ENCODE data around the gene KCNA3. TPM values are rescaled to one million over a fixed set of nuclear protein-coding genes. Genes with fewer than 3 reads are reported as not detected.

The KCNA3 gene
- total and polyA plus RNA-seq, 7 donors: 0.71 to 4.3 (median 1.3) TPM; not detected in 3

DNA sequence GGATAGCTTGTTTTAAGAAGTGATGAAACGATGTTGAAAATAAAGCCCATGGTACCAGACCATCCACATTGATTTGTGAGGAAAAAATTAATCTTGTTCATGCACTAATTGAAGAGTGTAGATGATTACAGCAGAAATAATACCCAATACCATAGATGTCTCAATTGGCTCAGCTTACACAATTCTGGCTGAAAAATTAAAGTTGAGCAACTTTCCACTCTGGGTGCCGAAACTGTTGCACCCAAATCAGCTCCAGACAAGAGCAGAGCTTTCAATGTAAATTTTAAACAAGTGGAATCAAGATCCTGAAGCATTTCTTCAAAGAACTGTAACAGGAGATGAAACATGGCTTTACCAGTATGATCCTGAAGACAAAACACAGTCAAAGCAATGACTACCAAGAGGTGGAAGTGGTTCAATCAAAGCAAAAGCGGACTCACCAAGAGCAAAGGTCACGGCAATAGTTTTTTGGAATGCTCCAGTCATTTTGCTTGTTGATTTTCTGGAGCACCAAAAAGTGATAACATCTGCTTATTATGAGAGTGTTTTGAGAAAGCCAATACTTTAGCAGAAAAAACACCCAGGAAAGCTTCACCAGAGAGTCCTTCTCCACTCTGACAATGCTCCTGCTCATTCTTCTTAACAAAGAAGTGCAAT lies 16.1 kb upstream of the KCNA3 start:
- 84 to 93% methylated on average over 4 of the region's 4 CpGs for WGBS, 2 donors
- peaks cover 0 to 9% (median 4%) of the 10 kb centered on the region in 3 donors for H3K27me3 ChIP-seq
- H3K9me3 ChIP-seq: no peaks in the 10 kb centered on the region
- no peak overlapping the region for H3K4me3 ChIP-seq
- no peak for TF ChIP-seq POLR2AphosphoS5 (IDR thresholded peaks at IDR 0.05)
- TF ChIP-seq, protein P1, sequence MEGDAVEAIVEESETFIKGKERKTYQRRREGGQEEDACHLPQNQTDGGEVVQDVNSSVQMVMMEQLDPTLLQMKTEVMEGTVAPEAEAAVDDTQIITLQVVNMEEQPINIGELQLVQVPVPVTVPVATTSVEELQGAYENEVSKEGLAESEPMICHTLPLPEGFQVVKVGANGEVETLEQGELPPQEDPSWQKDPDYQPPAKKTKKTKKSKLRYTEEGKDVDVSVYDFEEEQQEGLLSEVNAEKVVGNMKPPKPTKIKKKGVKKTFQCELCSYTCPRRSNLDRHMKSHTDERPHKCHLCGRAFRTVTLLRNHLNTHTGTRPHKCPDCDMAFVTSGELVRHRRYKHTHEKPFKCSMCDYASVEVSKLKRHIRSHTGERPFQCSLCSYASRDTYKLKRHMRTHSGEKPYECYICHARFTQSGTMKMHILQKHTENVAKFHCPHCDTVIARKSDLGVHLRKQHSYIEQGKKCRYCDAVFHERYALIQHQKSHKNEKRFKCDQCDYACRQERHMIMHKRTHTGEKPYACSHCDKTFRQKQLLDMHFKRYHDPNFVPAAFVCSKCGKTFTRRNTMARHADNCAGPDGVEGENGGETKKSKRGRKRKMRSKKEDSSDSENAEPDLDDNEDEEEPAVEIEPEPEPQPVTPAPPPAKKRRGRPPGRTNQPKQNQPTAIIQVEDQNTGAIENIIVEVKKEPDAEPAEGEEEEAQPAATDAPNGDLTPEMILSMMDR (IDR thresholded peaks at IDR 0.05): no peak
- TF ChIP-seq POLR2A (IDR thresholded peaks at IDR 0.05): no peak
- TF ChIP-seq EP300 (IDR thresholded peaks at IDR 0.05): no peak
- H3K27ac ChIP-seq: no peak overlapping the region
- H3K4me1 ChIP-seq: no peaks in the 10 kb centered on the region
- no peaks in the 10 kb centered on the region for H3K36me3 ChIP-seq
- no peak for DNase-seq
- intact Hi-C loops (cut with DNase I): no loop called here

DNA sequence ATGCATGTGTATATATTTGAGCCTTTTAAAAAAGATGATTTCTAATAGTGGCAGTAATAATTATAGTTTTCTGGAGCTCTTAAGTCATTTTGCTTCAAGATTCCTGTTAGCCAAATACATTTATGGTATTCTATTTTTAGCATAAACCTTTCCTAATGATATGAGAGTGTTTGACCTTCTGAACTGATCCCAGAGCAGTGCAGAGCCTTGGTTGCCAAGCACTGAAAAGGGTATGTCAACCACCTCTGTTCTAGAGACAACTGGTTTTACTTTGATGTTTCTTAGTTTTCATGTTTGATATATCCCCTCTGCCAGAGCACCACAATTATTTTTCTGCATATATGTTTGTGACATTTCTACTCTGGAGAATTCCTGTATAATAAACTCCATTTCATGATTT lies 15.1 kb upstream of the KCNA3 start:
- no peak overlapping the region for H3K27ac ChIP-seq
- no peaks in the 10 kb centered on the region for H3K4me1 ChIP-seq
- H3K27me3 ChIP-seq: peaks cover 0 to 9% (median 7%) of the 10 kb centered on the region in 3 donors
- TF ChIP-seq POLR2A (IDR thresholded peaks at IDR 0.05) (no peak), POLR2AphosphoS5 (IDR thresholded peaks at IDR 0.05) (no peak), EP300 (IDR thresholded peaks at IDR 0.05) (no peak)
- TF ChIP-seq, protein P1 (IDR thresholded peaks at IDR 0.05): no peak
- intact Hi-C loops (cut with DNase I): no loop called here
- no peak for DNase-seq
- no peaks in the 10 kb centered on the region for H3K9me3 ChIP-seq
- no peaks in the 10 kb centered on the region for H3K36me3 ChIP-seq
- H3K4me3 ChIP-seq: no peak overlapping the region

GRCh38 chr1:110688514-110688913 lies 13.8 kb upstream of the KCNA3 start:
- no peak for TF ChIP-seq POLR2A (IDR thresholded peaks at IDR 0.05)
- TF ChIP-seq POLR2AphosphoS5 (IDR thresholded peaks at IDR 0.05): no peak
- TF ChIP-seq EP300 (IDR thresholded peaks at IDR 0.05): no peak
- TF ChIP-seq, protein P1 (IDR thresholded peaks at IDR 0.05): no peak
- intact Hi-C loops (cut with DNase I): no loop called here
- no peak overlapping the region for H3K4me3 ChIP-seq
- H3K4me1 ChIP-seq: no peaks in the 10 kb centered on the region
- DNase-seq: no peak
- WGBS, 2 donors: 78 to 87% methylated on average over 3 of the region's 3 CpGs
- H3K36me3 ChIP-seq: no peaks in the 10 kb centered on the region
- no peaks in the 10 kb centered on the region for H3K9me3 ChIP-seq
- H3K27me3 ChIP-seq: peaks cover 0 to 9% (median 7%) of the 10 kb centered on the region in 3 donors
- no peak overlapping the region for H3K27ac ChIP-seq

- H3K9me3 ChIP-seq: no peaks in the 10 kb centered on the region
- H3K36me3 ChIP-seq: no peaks in the 10 kb centered on the region
- no peak overlapping the region for H3K27ac ChIP-seq
- intact Hi-C loops (cut with DNase I): no loop called here
- no peak for TF ChIP-seq POLR2A (IDR thresholded peaks at IDR 0.05)
- 72 to 86% methylated on average over 1 of the region's 1 CpG for WGBS, 2 donors
- H3K4me1 ChIP-seq: no peaks in the 10 kb centered on the region
- H3K27me3 ChIP-seq: peaks cover 0 to 11% (median 7%) of the 10 kb centered on the region in 3 donors
- DNase-seq: no peak
- H3K4me3 ChIP-seq: no peak overlapping the region
Measured at GRCh38 chr1:110687250-110687649, 12.5 kb upstream of the KCNA3 start.

DNA sequence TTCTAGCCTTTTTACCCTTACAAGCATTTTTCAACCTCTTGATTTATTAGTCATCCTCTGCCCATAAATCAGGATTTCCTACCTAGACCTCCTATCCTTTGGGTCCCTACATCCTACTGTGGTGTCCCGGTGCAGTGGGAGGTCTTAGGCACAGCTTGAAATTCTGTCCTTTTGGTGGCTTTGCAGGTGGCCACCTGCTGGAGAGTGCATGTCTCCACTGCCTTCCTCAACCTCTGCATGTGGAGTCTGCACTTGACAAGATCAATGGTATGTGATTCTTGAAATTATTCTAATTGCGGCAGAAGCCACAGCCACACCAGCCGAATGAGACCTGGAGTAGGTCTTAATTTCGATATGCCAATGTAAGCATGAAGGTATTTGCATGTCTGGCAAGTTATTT lies 11.4 kb upstream of the KCNA3 start:
- intact Hi-C loops (cut with DNase I): no loop called here
- Histone ChIP-seq H3K36me3 (no peaks in the 10 kb centered on the region), H3K4me1 (no peaks in the 10 kb centered on the region), H3K27me3 (peaks cover 0 to 18% (median 7%) of the 10 kb centered on the region in 3 donors), H3K9me3 (no peaks in the 10 kb centered on the region), H3K4me3 (no peak overlapping the region), H3K27ac (no peak overlapping the region)
- TF ChIP-seq, protein P1 (IDR thresholded peaks at IDR 0.05): no peak
- TF ChIP-seq POLR2AphosphoS5 (IDR thresholded peaks at IDR 0.05) (no peak), EP300 (IDR thresholded peaks at IDR 0.05) (no peak), POLR2A (IDR thresholded peaks at IDR 0.05) (no peak)
- WGBS, 2 donors: 87 to 89% methylated on average over 4 of the region's 4 CpGs
- DNase-seq: no peak

Measured in sigmoid colon (tissue), 7 donors.